NCI-H1694 (cell line): Measurements from ENCODE around the gene STAT5B.

Experiments
- DNase-seq: peaks from one replicate; lab custom pipeline; 2025; lab: John Stamatoyannopoulos, UW

STAT5B gene

GRCh38 chr17:42284566-42284965 lies 8.4 kb upstream of the STAT5B start:
- DNase-seq: no peak

DNA sequence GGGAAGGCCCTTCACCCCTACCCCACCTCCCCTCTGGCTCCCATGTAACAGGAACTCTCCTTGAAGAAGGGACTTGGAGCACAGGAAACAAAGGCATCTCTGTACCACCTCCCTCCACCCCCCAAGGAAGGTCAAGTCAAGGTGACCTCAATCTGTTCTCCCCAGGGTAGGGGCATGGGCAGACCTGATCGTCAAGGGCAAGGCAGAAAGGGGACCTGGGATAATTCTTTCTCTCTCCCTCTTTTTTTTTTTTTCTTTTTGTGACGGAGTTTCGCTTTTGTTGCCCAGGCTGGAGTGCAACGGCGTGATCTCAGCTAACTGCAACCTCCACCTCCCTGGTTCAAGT lies 7.8 kb upstream of the STAT5B start:
- no peak for DNase-seq

DNA sequence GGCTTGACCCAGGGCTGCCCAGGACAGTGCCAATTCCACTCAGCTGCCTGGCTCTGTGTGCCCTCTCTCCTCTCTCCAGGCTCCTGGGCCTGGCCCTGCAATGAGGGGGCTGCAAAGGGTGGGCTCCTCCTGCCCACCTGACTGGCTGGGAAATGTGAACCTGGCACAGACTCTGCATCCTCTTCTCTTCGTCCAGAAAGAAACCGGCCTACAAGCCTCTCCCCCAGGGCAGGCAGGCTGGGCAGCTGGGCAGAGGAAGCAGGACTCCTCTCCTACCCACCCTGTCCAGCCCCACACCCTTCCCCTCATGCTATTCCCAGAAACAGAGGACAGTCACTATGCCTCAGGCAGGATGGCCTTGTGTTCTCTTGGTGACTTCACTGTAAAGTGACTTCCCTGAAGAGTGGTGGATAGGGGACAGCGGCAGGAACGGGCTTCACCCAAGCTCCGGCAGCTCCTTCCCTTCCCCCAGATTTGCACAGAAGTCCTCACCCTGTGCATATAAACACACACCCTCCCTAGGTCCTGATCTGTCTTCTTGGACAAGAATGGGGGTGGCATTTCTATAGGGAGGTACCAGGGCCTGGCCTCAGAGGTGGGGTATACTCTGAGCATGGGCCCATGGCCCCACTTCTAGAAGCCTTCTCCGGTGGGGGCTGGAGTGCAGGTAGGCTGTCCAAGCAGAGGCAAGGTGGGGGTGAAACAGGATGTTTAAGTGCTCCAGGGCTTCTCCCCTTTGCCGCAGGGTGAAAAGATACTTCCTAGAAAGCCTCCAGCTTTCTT lies 7.2 kb upstream of the STAT5B start:
- no peak for DNase-seq

DNA sequence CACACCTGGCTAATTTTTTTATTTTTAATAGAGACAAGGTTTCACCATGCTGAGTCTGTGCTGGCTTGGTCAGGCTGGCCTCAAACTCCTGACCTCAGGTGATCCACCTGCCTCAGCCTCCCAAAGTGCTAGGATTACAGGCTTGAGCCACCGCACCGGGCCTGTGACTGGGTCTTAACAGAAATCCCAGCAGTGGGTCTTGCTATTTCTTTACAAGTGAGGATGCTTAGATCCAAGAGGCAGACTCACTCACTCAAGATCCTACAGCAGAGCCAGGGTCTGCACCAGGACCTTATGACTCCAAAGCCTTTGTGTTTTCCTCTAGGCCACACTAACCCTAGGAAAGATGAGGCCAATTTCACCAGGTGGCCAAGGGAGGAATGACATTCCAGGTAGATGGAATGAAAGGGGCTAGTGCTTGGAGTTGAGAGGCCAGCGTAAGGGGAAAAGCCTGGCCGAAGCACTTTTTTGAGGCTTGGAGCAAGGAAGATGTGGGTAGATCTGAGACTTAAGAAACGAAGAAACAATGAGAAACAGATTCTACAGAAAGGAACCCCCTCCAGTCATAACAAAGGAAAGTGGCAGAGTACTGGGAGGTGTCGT lies 6.4 kb upstream of the STAT5B start:
- DNase-seq: no peak

DNA sequence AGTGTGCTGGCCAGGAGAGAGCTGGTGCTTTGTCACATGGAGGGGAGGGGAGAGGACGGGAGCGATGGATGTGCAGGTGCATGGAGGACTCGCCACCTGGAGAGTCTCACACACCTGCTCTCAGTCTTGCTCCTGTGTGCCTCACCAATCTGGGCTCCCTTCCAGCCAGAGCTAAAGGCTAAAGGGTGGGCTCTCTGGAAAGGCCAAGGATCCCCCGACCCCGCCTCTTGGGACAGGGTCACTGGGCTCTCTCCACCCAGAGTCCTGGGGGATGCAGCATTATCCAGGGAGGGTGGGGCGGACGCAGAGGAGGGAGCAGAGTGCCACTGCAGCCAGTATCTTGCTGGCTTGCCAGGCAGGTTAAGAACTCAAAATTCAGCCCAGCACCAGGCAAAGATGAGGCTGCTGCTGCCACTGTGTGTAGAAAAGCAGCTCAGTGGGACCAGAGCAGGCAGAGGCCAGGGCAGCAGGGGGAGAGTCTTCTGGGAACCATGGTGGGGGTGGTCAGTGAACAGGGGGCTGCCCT lies 5.4 kb upstream of the STAT5B start:
- no peak for DNase-seq

DNA sequence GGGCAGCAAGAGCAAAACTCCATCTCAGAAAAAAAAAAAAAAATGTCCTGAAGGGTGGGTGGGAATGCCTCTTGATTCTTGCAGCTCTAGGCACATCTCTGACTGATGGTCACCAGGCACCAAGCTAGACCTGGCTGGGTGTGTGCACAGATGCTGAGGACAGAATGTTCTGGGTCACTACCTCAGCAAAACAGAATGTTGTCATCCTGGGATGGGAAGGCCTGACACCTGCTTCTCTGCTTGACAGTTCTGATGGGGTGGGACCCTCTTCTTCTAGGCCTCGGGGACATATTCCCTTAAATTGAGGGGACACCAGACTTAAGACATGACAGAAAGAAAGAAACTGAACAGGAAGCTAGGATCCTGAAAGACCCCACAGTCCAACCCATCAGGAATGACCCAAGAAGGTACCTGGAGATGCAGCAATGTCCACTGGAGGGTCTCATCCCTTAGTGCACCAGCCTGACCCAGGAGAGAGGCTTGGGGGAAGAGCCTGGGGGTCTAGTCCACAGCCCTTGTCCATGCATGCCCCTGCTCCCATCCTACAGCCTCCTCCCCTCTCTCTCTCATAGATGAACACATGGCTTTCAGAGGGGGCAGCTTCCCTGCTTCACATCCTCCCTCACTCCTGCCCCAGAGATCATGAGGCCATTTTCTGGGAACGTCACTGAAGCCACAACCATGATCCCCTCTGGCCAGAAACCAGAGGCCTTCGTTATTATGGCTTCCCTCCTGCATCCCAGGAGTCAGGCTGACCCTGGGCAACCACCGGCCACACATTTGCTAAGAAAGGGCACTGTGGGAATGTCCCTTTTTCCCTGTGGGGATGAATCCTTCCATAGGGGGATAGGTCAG lies 3.8 kb upstream of the STAT5B start:
- no peak for DNase-seq

- DNase-seq: no peak
Measured at GRCh38 chr17:42277342-42277712, 1.1 kb upstream of the STAT5B start.

DNA sequence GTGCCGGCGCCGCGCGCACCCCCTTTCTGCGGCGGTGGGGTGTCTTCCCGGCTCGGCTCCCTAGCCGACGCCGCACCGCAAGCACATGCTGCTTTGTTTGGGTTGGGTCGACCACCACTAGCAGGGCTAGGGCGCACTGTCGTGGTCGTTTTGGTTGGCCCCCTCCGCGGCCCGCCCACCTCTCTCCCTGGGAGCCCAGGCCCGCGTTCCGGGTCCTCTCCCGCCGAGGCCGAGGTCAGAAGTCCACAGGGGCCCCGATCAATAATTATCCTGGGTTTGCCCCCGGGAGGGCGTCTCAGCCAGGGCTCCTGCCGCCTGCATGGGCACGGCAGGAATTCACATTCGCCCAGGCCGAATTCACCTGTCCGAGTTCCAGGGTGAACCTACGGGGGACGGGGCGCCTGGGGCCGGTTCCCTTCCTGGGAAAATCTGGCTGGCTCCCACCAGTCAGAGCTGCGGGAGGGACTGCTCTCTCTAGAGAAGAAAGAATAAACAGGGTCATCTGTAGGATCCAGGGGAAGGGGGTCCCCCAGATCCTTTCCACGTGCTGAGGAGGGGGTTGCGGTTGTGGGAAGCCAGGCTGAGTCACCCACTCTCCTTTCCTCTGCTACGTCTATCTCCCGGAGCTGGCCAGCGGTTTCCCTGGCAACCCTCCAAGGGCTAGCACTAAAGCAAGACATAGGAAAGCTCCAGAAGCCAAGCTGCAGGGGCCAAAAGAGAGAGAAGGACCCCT lies 584 bp upstream of the STAT5B start:
- no peak for DNase-seq

DNA sequence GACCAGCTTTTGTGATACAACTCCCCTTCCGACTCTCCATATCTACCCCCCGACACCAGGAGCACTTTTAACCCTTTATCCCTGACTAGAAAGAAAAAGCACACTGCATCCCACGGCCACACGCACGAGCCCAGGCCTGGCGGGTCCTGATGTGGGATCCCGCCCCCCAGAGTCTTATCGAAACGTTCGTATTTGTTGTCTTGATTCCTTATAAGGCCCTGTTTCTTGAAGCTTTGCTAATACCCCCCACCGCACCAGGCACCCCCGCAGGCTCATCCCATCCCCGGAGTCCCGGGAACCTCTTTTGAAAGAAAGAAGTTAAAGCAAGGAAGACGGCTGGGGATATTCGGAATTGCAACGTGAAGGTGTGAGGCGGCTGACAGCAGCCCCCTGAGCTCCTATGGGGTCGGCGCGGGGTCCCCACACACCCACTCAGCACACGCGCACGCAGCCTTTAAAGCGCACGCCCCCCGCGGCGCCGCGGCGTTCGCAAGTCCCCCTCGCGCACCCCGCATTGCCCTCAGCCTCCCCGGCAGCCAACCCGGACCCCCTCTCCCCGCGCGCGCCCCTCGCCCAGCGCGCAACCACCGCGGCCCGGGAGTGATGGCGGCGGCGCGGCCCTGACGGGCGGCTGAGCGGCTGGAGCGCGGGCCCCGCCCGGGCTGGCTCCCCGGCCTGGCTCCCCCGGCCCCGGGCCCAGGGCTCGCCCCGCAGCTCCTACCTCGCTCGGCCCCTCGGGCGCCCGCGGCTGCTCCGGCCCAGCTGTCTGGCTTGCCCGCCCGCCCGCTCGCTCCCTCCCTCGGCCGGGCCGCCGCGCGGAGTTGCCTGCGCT lies 448 bp downstream of the STAT5B start:
- no peak for DNase-seq

GRCh38 chr17:42274812-42275526 lies 1.2 kb downstream of the STAT5B start:
- no peak for DNase-seq

GRCh38 chr17:42274253-42274542 lies 2.0 kb downstream of the STAT5B start:
- DNase-seq: no peak

DNA sequence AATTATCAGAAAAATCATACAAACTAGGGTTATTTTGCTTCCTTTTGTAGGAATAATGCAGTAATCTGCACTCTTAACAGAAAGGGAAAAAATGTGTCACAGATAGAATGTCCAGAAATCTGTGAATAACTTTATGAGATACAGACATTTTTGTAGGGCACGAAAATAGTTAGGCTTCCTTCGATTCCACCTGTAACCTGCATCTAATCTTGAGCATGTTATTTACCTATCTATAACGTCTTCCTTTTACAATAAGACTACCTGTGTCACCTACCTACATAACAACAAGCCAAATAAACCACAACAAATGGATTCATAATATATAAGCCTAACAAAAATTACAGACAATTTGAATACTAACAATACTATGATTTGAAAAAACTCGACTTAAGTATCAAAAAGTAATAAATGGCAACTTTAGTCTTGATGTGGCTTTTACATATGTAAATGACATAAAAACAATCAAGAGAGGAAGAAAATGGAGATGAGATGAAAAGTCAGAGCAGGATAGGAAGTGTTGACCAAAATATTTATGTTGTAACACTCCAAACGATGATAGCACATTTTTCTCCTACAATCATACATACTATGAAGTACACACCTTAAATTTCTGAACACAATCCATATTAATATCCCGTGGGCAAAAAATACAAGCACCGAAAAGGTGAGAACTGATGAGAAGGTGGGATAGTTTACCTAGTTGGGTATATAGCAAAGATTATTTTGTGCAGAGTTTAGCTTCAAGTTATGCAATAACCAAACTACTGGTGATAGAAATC lies 2.5 kb downstream of the STAT5B start:
- DNase-seq: no peak

GRCh38 chr17:42272162-42272907 lies 3.9 kb downstream of the STAT5B start:
- DNase-seq: no peak

- DNase-seq: no peak
Measured at GRCh38 chr17:42271779-42272035, 4.5 kb downstream of the STAT5B start.

- DNase-seq: no peak
Measured at GRCh38 chr17:42271006-42271778, 5.0 kb downstream of the STAT5B start.

- no peak for DNase-seq
Measured at GRCh38 chr17:42270596-42270995, 5.6 kb downstream of the STAT5B start.

GRCh38 chr17:42270170-42270535 lies 6.0 kb downstream of the STAT5B start:
- no peak for DNase-seq

DNA sequence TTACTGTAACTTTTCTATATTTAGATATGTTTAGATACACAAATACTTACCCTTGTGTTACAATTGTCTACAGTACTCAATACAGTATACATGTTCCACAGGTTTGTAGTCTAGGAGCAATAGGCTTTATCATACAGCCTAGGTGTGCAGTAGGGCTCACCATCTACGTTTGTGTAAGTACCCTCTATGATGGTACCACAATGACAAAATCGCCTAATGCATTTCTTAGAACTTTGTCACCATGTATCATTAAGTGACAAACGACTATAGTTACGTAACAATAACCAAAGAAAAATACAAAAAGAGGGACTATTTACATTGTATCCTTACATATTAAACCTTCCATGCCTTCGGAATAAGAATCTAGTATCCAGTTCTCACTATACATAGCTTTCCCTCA lies 8.0 kb downstream of the STAT5B start:
- DNase-seq: no peak
